ENCODE measurements around the gene KCNK3. TPM values are rescaled to one million over a fixed set of nuclear protein-coding genes. Genes with fewer than 3 reads are reported as not detected.

The KCNK3 gene
- total RNA-seq, 1 donor, result not detected

DNA sequence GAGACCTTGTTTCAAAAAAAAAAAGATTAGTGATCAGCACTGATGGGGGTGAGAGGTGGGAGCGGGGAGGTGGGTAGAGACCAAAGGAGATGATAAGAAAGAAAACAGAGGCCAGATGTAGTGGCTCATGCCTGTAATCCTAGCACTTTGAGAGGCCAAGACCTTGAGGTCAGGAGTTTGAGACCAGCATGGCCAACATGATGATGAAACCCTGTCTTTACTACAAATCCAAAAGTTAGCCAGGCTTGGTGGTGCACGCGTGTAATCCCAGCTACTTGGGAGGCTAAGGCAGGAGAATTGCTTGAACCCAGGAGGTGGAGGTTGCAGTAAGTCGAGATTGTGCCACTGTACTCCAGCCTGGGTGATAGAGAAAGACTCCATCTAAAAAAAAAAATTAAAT lies 62.0 kb downstream of the KCNK3 start:
- H3K9me3 ChIP-seq (ENCODE audit: low read depth, low read length), result no peaks in the 10 kb centered on the region
- DNase-seq (ENCODE audit: insufficient read length, low spot score, missing footprints), result no peak
- H3K4me1 ChIP-seq (ENCODE audit: insufficient read depth, low read length), result peaks cover 24% of the 10 kb centered on the region
- no peaks in the 10 kb centered on the region for H3K79me2 ChIP-seq (ENCODE audit: insufficient read depth, low read length)
- H3K4me2 ChIP-seq (ENCODE audit: insufficient read depth, low read length), result no peak overlapping the region
- H3K27me3 ChIP-seq (ENCODE audit: insufficient read depth, low read length), result no peaks in the 10 kb centered on the region
- TF ChIP-seq, protein P1, sequence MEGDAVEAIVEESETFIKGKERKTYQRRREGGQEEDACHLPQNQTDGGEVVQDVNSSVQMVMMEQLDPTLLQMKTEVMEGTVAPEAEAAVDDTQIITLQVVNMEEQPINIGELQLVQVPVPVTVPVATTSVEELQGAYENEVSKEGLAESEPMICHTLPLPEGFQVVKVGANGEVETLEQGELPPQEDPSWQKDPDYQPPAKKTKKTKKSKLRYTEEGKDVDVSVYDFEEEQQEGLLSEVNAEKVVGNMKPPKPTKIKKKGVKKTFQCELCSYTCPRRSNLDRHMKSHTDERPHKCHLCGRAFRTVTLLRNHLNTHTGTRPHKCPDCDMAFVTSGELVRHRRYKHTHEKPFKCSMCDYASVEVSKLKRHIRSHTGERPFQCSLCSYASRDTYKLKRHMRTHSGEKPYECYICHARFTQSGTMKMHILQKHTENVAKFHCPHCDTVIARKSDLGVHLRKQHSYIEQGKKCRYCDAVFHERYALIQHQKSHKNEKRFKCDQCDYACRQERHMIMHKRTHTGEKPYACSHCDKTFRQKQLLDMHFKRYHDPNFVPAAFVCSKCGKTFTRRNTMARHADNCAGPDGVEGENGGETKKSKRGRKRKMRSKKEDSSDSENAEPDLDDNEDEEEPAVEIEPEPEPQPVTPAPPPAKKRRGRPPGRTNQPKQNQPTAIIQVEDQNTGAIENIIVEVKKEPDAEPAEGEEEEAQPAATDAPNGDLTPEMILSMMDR (IDR thresholded peaks at IDR 0.05; ENCODE audit: extremely low read depth, low read depth, low read length), result no peak
- H2AFZ ChIP-seq (ENCODE audit: low read length), result no peak overlapping the region
- H3K4me3 ChIP-seq (ENCODE audit: insufficient read depth, low read length), result no peak overlapping the region
- no peak overlapping the region for H3K27ac ChIP-seq (ENCODE audit: low read depth, low read length)
- H3K36me3 ChIP-seq (ENCODE audit: insufficient read depth, low read length), result no peaks in the 10 kb centered on the region
- H4K20me1 ChIP-seq (ENCODE audit: insufficient read depth, low read length), result no peaks in the 10 kb centered on the region

DNA sequence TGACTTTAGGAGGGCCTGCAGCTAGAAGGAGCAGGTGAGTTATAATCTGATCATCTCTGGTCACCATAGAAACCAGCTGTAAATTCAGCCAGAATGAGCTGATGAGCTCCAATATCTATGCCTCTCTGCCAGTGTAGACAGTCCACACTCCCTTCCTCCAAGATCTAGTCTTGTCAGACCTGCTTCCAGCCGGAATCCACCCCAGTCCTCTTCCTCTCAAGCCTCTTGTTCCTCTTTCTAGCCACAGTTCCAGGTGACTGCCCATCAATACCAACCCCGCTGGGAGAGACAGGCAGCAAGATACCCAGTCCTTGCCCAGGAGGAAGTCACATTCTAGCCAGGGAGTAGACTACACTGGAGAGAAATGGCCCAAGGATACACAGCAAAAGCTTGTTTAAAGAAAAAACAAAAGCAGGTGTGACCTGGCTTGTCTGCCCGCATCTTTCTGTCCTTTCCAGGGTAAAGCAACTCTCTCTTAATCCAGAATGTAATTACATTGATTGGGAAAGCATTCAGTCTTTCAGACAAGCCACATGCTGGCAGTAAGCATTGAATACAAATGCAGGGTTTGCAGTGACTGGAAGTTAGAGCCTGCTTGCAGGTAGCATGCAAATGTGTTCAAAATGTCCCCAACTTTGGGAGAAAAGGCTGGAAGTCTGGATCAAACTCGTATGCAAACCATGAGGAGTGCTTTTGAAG lies 62.6 kb downstream of the KCNK3 start:
- H3K4me2 ChIP-seq (ENCODE audit: insufficient read depth, low read length), result no peak overlapping the region
- no peak overlapping the region for H3K27ac ChIP-seq (ENCODE audit: low read depth, low read length)
- no peaks in the 10 kb centered on the region for H3K27me3 ChIP-seq (ENCODE audit: insufficient read depth, low read length)
- no peaks in the 10 kb centered on the region for H3K79me2 ChIP-seq (ENCODE audit: insufficient read depth, low read length)
- H3K4me3 ChIP-seq (ENCODE audit: insufficient read depth, low read length), result no peak overlapping the region
- no peaks in the 10 kb centered on the region for H3K36me3 ChIP-seq (ENCODE audit: insufficient read depth, low read length)
- DNase-seq (ENCODE audit: insufficient read length, low spot score, missing footprints), result no peak
- no peak overlapping the region for H2AFZ ChIP-seq (ENCODE audit: low read length)
- H3K9me3 ChIP-seq (ENCODE audit: low read depth, low read length), result no peaks in the 10 kb centered on the region
- no peaks in the 10 kb centered on the region for H4K20me1 ChIP-seq (ENCODE audit: insufficient read depth, low read length)
- TF ChIP-seq, protein P1 (IDR thresholded peaks at IDR 0.05; ENCODE audit: extremely low read depth, low read depth, low read length), result no peak
- H3K4me1 ChIP-seq (ENCODE audit: insufficient read depth, low read length), result peaks cover 24% of the 10 kb centered on the region

DNA sequence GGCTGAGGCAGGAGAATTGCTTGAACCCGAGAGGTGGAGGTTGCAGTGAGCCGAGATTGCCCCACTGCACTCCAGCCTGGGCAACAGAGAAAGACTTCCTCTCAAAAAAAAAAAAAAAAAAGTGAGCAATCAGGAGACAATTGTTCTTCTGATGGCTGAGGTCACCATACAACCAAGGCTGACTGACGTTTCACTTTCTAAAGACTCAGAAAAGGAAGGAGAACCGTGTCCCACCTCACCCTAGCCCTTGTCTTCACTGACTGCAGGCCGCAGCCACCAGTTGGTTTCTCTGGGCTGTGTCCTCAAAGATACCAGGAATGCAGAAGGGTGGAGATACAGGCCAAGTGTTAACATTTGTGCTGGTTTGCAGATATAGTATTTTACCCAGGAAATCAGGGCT lies 63.8 kb downstream of the KCNK3 start:
- no peak for DNase-seq (ENCODE audit: insufficient read length, low spot score, missing footprints)
- Histone ChIP-seq H3K27me3 (ENCODE audit: insufficient read depth, low read length) (no peaks in the 10 kb centered on the region), H3K4me3 (ENCODE audit: insufficient read depth, low read length) (no peak overlapping the region), H3K4me2 (ENCODE audit: insufficient read depth, low read length) (no peak overlapping the region), H3K9me3 (ENCODE audit: low read depth, low read length) (no peaks in the 10 kb centered on the region), H3K4me1 (ENCODE audit: insufficient read depth, low read length) (peaks cover 24% of the 10 kb centered on the region), H3K36me3 (ENCODE audit: insufficient read depth, low read length) (no peaks in the 10 kb centered on the region), H3K27ac (ENCODE audit: low read depth, low read length) (no peak overlapping the region), H3K79me2 (ENCODE audit: insufficient read depth, low read length) (no peaks in the 10 kb centered on the region), H2AFZ (ENCODE audit: low read length) (no peak overlapping the region), H4K20me1 (ENCODE audit: insufficient read depth, low read length) (no peaks in the 10 kb centered on the region)
- TF ChIP-seq, protein P1 (IDR thresholded peaks at IDR 0.05; ENCODE audit: extremely low read depth, low read depth, low read length), result no peak

DNA sequence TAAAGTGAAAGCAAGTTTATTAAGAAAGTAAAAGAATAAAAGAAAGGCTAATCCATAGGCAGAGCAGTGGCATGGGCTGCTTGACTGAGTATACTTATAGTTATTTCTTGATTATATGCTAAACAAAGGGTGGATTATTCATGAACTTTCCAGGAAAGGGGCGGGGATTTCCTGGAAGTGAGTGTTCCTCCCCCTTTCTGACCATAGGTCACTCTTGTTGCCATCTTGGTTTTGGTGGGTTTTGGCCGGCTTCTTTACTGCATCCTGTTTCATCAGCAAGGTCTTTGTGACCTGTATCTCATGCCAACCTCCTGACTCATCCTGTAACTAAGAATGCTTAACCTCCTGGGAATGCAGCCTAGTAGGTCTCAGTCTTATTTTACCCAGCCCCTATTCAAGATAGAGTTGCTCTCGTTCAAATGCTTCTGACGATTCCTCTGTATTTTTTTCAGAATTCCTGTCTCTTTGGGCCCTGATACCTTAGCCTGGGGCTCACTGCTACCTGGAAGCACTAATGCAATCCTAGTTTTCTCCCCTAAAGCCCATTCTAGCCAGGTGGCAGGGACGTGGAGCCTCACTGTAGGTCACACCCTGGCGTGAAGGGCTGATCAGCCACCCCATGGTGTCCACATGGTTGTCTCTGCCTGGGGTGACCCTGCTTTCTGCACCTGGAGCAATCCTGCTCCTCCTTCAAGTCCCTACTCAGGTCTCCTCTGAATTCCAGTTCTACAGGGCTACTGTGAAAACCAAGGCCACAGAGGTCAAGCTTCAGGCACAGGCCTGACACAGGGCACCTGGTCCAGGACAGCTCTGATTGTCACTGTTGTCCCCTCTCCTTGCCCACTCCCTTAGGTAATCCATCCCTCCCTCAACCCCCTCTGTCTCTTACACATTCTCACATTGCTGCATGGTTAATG lies 65.6 kb downstream of the KCNK3 start:
- peak overlapping the region; percentile 20 for H3K4me3 ChIP-seq (ENCODE audit: insufficient read depth, low read length)
- H3K4me1 ChIP-seq (ENCODE audit: insufficient read depth, low read length), result peaks cover 24% of the 10 kb centered on the region
- H3K4me2 ChIP-seq (ENCODE audit: insufficient read depth, low read length), result peak overlapping the region; percentile 68
- H3K79me2 ChIP-seq (ENCODE audit: insufficient read depth, low read length), result no peaks in the 10 kb centered on the region
- H2AFZ ChIP-seq (ENCODE audit: low read length), result no peak overlapping the region
- no peaks in the 10 kb centered on the region for H4K20me1 ChIP-seq (ENCODE audit: insufficient read depth, low read length)
- H3K9me3 ChIP-seq (ENCODE audit: low read depth, low read length), result no peaks in the 10 kb centered on the region
- DNase-seq (ENCODE audit: insufficient read length, low spot score, missing footprints), result no peak
- TF ChIP-seq, protein P1 (IDR thresholded peaks at IDR 0.05; ENCODE audit: extremely low read depth, low read depth, low read length), result no peak
- no peaks in the 10 kb centered on the region for H3K36me3 ChIP-seq (ENCODE audit: insufficient read depth, low read length)
- H3K27me3 ChIP-seq (ENCODE audit: insufficient read depth, low read length), result no peaks in the 10 kb centered on the region
- peak overlapping the region; percentile 80 for H3K27ac ChIP-seq (ENCODE audit: low read depth, low read length)
